Neural progenitor cell (in vitro differentiated cells): ENCODE data around the gene ABCC10.
"Not testable (repeated sequence)": the region's sequence is repeated elsewhere in the genome, so short reads cannot be mapped to it uniquely, and the experiment has no call there.

Experiments
- CTCF ChIP-seq: fragments of 200-600 bp; sonication (generic); IDR thresholded peaks from 2 replicates; pipeline ENCODE4 v1.5.1; 2017; ENCODE audit warnings: antibody characterized with exemption, mild to moderate bottlenecking
- EZH2 ChIP-seq: fragments of 200-600 bp; sonication (generic); IDR thresholded peaks from 2 replicates; pipeline ENCODE4 v1.6.1; 2017; ENCODE audit warnings: antibody characterized with exemption, mild to moderate bottlenecking, moderate library complexity
- EZH2phosphoT487 ChIP-seq: fragments of 200-600 bp; sonication (generic); IDR thresholded peaks from 2 replicates; pipeline ENCODE4 v1.6.1; 2017; ENCODE audit warnings: antibody characterized with exemption

- not testable (repeated sequence) for TF ChIP-seq CTCF, EZH2, EZH2phosphoT487
These were observed 46.5 kb upstream of the ABCC10 start for GRCh38 chr6:43380858-43381257.
